Motor neuron (in vitro differentiated cells): ENCODE results near the gene C11orf68. TPM values are rescaled to one million over a fixed set of nuclear protein-coding genes. Genes with fewer than 3 reads are reported as not detected.

Experiments
- ATAC-seq, 8 experiments: fragments of 200-7000 bp; cut with Tn5 transposase; replicated peaks in 6 of 8; 2 replicates each; pipeline ENCODE4 v1.8.0; 2021; ENCODE audit warnings: mild to moderate bottlenecking in 8 of 8, moderate library complexity in 8 of 8
- H3K27ac ChIP-seq, 2 donors: fragments of 250-450 bp; sonication (Bioruptor Pico); 2 replicates each; pipeline ENCODE4 v1.9.0; 2021; ENCODE audit warnings: antibody characterized with exemption in 2 of 2, mild to moderate bottlenecking in 2 of 2, moderate library complexity in 1 of 2
- H3K4me1 ChIP-seq, 2 donors: fragments of 250-450 bp; sonication (Bioruptor Pico); replicated peaks in 1 of 2; 2 replicates each; pipeline ENCODE4 v1.6.1; 2021; ENCODE audit warnings: antibody characterized with exemption in 2 of 2, mild to moderate bottlenecking in 2 of 2, moderate library complexity in 1 of 2
- H3K4me3 ChIP-seq, 5 donors: fragments of 250-450 bp; sonication (Bioruptor Pico); 2 replicates each; pipeline ENCODE4 v1.9.0; 2021; ENCODE audit warnings: antibody characterized with exemption in 5 of 5, mild to moderate bottlenecking in 5 of 5, moderate library complexity in 4 of 5
- WGBS, 10 experiments: fragments of 450-650 bp; shearing (Covaris generic); methylation state at CpG; one replicate each; pipeline ENCODE4 v1.0.0; 2022; 5-methylcytosine and 5-hydroxymethylcytosine counted together
- in situ Hi-C, 9 experiments: fragments of 400-800 bp; cut with MboI; loops; one replicate each; pipeline ENCODE4 v1.15.0; 2021; ENCODE audit warnings: low sequenced_read_pairs in 9 of 9, low pct_unique_long_range_greater_than_20kb in 2 of 9; ENCODE audit not compliant: unreplicated experiment in 9 of 9
- total RNA-seq, 8 experiments: library from RNA; unstranded; fragments of 300-600 nt; gene quantifications; 2 replicates each; pipeline versions ENCODE4 v1.2.3 to v1.2.4, GENCODE V29; 2022

Gene C11orf68
- total RNA-seq, 8 experiments from 2014 or later: 10.5 to 24.5 (median 21.5) TPM

- WGBS, 10 experiments: 40 to 94% (median 93%) methylated on average over 1 to 10 of the region's 35 CpGs; no CpG with 5 or more reads in 5 of the 10 experiments
- H3K4me3 ChIP-seq: peak overlapping the region; percentile 89 to 97 (median 91)
- H3K27ac ChIP-seq: no peak overlapping the region
- peaks cover 17% of the 10 kb centered on the region in 2 donors for H3K4me1 ChIP-seq
- no peak for ATAC-seq
- in situ Hi-C loops: no loop called here
Measured at GRCh38 chr11:65917434-65918210, 1.2 kb downstream of the C11orf68 start.

- in situ Hi-C loops: no loop called here
- no peak overlapping the region for H3K27ac ChIP-seq
Measured at GRCh38 chr11:65917077-65917433, 1.8 kb downstream of the C11orf68 start.

GRCh38 chr11:65916391-65916790, 2.5 kb downstream of the C11orf68 start:
- in situ Hi-C loops: no loop called here
- Histone ChIP-seq H3K27ac (no peak overlapping the region), H3K4me3 (no peak overlapping the region), H3K4me1 (peaks cover 17 to 23% of the 10 kb centered on the region in 2 donors)
- 0 to 88% (median 57%) methylated on average over 1 to 6 of the region's 7 CpGs; no CpG with 5 or more reads in 4 of the 10 experiments for WGBS, 10 experiments
- no peak for ATAC-seq

More at GRCh38 chr11:65917077-65917433, 1.8 kb downstream of the C11orf68 start:
- H3K4me1 ChIP-seq: peaks cover 17% of the 10 kb centered on the region in 2 donors
- no peak overlapping the region for H3K4me3 ChIP-seq
- no CpG with 5 or more reads among the region's 3 CpGs for WGBS, 10 experiments
- ATAC-seq: no peak

GRCh38 chr11:65915821-65916251, 3.0 kb downstream of the C11orf68 start:
- H3K27ac ChIP-seq: no peak overlapping the region
- in situ Hi-C loops: no loop called here
- WGBS, 10 experiments: 3 to 100% (median 39%) methylated on average over 1 to 7 of the region's 13 CpGs; no CpG with 5 or more reads in 6 of the 10 experiments
- ATAC-seq: peak in 7 of 8 experiments; percentile 23 to 48 (median 32)
- H3K4me1 ChIP-seq: peaks cover 17 to 22% of the 10 kb centered on the region in 2 donors
- peak overlapping the region in 1 of 5 donors; percentile 13 for H3K4me3 ChIP-seq

- in situ Hi-C loops: no loop called here
- WGBS, 10 experiments: 10 to 93% (median 83%) methylated on average over 2 to 8 of the region's 10 CpGs; no CpG with 5 or more reads in 6 of the 10 experiments
- H3K4me3 ChIP-seq: no peak overlapping the region
- no peak overlapping the region for H3K27ac ChIP-seq
- H3K4me1 ChIP-seq: peaks cover 11 to 16% of the 10 kb centered on the region in 2 donors
- no peak for ATAC-seq
Measured at GRCh38 chr11:65915101-65915820, 3.6 kb downstream of the C11orf68 start.

GRCh38 chr11:65912845-65913244, 6.0 kb downstream of the C11orf68 start:
- Histone ChIP-seq H3K4me1 (peaks cover 6 to 11% of the 10 kb centered on the region in 2 donors), H3K4me3 (no peak overlapping the region), H3K27ac (no peak overlapping the region)
- WGBS, 10 experiments: 78 to 90% (median 88%) methylated on average over 1 to 3 of the region's 4 CpGs; no CpG with 5 or more reads in 7 of the 10 experiments
- no peak for ATAC-seq
- in situ Hi-C loops: no loop called here

GRCh38 chr11:65911682-65912568, 6.9 kb downstream of the C11orf68 start:
- H3K27ac ChIP-seq: no peak overlapping the region
- H3K4me1 ChIP-seq: peaks cover 0 to 5% of the 10 kb centered on the region in 2 donors
- ATAC-seq: peak in 5 of 8 experiments; percentile 10 to 68 (median 16)
- H3K4me3 ChIP-seq: no peak overlapping the region
- 4 to 100% (median 67%) methylated on average over 1 to 8 of the region's 14 CpGs; no CpG with 5 or more reads in 3 of the 10 experiments for WGBS, 10 experiments
- in situ Hi-C loops: no loop called here

GRCh38 chr11:65907878-65908277, 11.0 kb downstream of the C11orf68 start:
- 80 to 96% (median 90%) methylated on average over 1 to 6 of the region's 6 CpGs; no CpG with 5 or more reads in 4 of the 10 experiments for WGBS, 10 experiments
- no peak overlapping the region for H3K4me3 ChIP-seq
- in situ Hi-C loops: no loop called here

GRCh38 chr11:65906602-65907001, 12.3 kb downstream of the C11orf68 start:
- WGBS, 10 experiments: 0 to 100% (median 60%) methylated on average over 1 to 3 of the region's 5 CpGs; no CpG with 5 or more reads in 1 of the 10 experiments
- Histone ChIP-seq H3K4me1 (peaks cover 0 to 1% of the 10 kb centered on the region in 2 donors), H3K27ac (no peak overlapping the region), H3K4me3 (no peak overlapping the region)
- peak in 2 of 8 experiments; percentile 47 to 59 for ATAC-seq
- in situ Hi-C loops: no loop called here

More at GRCh38 chr11:65907878-65908277, 11.0 kb downstream of the C11orf68 start:
- no peak for ATAC-seq
- no peak overlapping the region for H3K27ac ChIP-seq
- H3K4me1 ChIP-seq: peaks cover 0 to 5% of the 10 kb centered on the region in 2 donors

GRCh38 chr11:65903715-65904114, 15.1 kb downstream of the C11orf68 start:
- ATAC-seq: no peak
- Histone ChIP-seq H3K4me1 (no peaks in the 10 kb centered on the region), H3K4me3 (no peak overlapping the region), H3K27ac (no peak overlapping the region)
- in situ Hi-C loops: no loop called here
- 56 to 100% (median 80%) methylated on average over 1 to 8 of the region's 8 CpGs; no CpG with 5 or more reads in 3 of the 10 experiments for WGBS, 10 experiments

GRCh38 chr11:65903068-65903481, 15.8 kb downstream of the C11orf68 start:
- no peak overlapping the region for H3K27ac ChIP-seq
- peak in 1 of 8 experiments; percentile 2 for ATAC-seq
- no peak overlapping the region for H3K4me3 ChIP-seq
- no peaks in the 10 kb centered on the region for H3K4me1 ChIP-seq
- in situ Hi-C loops: no loop called here
- WGBS, 10 experiments: 0 to 20% (median 0%) methylated on average over 1 to 3 of the region's 5 CpGs; no CpG with 5 or more reads in 6 of the 10 experiments

GRCh38 chr11:65900899-65901180, 18.0 kb downstream of the C11orf68 start:
- 29 to 100% (median 71%) methylated on average over 1 to 11 of the region's 11 CpGs; no CpG with 5 or more reads in 2 of the 10 experiments for WGBS, 10 experiments
- no peak overlapping the region for H3K27ac ChIP-seq
- peak overlapping the region in 1 of 5 donors; percentile 31 for H3K4me3 ChIP-seq
- in situ Hi-C loops: no loop called here
- H3K4me1 ChIP-seq: no peaks in the 10 kb centered on the region
- no peak for ATAC-seq
